Activated T-cell treated with anti-CD3 and anti-CD28 coated beads, Interleukin-2, amount 50 U/mL, for 24 hours (primary cell): Measurements from ENCODE around the gene EPHB4.
"Not testable (repeated sequence)": the region's sequence is repeated elsewhere in the genome, so short reads cannot be mapped to it uniquely, and the experiment has no call there.

ENCODE experiments used
- DNase-seq: peaks from one replicate; pipeline ENCODE4 v3.0.0-alpha.2; 2020
- H3K27ac Mint-ChIP-seq: 2 replicates; pipeline ENCODE4 v1.8.0; 2020; ENCODE audit warnings: mild to moderate bottlenecking, mixed read lengths
- H3K27me3 Mint-ChIP-seq: 2 replicates; pipeline ENCODE4 v1.8.0; 2020; ENCODE audit warnings: mixed read lengths
- H3K36me3 Mint-ChIP-seq: 2 replicates; pipeline ENCODE4 v1.8.0; 2020; ENCODE audit warnings: low read depth, mixed read lengths
- H3K4me1 Mint-ChIP-seq: 2 replicates; pipeline ENCODE4 v1.8.0; 2020; ENCODE audit warnings: low read depth, mixed read lengths
- H3K4me3 Mint-ChIP-seq: 2 replicates; pipeline ENCODE4 v1.8.0; 2020; ENCODE audit warnings: mild to moderate bottlenecking, moderate library complexity, mixed read lengths
- H3K9me3 Mint-ChIP-seq: 2 replicates; pipeline ENCODE4 v1.8.0; 2020; ENCODE audit warnings: mixed read lengths

EPHB4 gene

DNA sequence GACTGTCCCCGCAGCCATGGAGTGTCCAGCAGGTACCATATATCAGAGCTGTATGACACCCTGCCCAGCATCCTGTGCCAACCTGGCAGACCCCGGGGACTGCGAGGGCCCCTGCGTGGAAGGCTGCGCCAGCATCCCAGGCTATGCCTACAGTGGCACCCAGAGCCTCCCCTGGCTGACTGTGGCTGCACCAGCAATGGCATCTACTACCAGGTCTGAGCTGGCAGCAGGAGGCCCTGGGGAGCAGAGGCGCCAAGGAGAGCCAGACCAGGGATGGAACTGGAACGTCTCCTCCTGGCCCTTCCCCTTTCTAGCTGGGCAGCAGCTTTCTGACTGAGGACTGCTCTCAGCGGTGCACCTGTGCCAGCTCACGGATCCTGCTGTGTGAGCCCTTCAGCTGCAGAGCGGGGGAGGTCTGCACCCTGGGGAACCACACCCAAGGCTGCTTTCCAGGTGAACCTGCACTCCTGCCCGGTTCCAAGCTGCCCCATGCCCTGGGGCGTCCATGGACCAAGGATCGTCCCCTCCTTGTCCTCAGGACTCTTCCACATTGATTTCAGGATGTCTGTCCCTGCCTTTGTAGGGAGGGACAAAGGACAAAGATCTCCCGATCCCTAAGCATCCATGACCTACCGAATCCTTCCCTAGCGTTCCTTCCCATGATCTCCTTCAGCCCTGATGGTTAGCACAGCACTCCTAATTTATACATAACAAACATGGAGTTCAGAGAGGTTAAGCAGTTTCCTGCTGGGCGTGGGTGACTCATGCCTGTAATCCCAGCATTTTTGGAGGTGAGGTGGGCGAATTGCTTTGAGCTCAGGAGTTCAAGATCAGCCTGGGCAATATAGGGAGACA, 33.3 kb downstream of the EPHB4 start:
- no peaks in the 10 kb centered on the region for H3K4me1 Mint-ChIP-seq
- no peak overlapping the region for H3K4me3 Mint-ChIP-seq
- no peaks in the 10 kb centered on the region for H3K9me3 Mint-ChIP-seq
- no peak for DNase-seq
- H3K27ac Mint-ChIP-seq: no peak overlapping the region
- peaks cover 12% of the 10 kb centered on the region for H3K27me3 Mint-ChIP-seq
- no peaks in the 10 kb centered on the region for H3K36me3 Mint-ChIP-seq

- Mint-ChIP-seq H3K4me1 (no peaks in the 10 kb centered on the region), H3K27ac (no peak overlapping the region), H3K36me3 (no peaks in the 10 kb centered on the region), H3K9me3 (no peaks in the 10 kb centered on the region), H3K4me3 (no peak overlapping the region), H3K27me3 (peaks cover 14% of the 10 kb centered on the region)
- no peak for DNase-seq
Measured at GRCh38 chr7:100791881-100792666, 35.2 kb downstream of the EPHB4 start.

DNA sequence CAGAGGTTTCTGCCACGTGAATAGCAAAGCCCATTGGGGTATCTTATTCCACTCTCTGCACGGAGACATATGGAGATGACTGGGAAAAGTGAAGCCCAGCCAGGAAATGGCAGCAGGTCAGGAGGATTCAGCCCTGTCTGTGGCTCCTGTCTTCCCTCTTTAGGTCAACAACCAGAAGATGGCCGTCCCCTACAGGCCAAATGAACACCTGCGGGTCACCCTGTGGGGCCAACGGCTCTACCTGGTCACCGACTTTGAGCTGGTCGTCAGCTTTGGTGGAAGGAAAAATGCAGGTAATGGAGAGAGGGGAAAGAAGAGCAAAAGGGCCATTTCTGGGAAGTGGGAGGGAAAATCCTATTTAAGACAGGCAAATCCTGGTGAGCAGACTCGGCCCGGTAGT, 38.3 kb downstream of the EPHB4 start:
- DNase-seq: no peak
- H3K9me3 Mint-ChIP-seq: no peaks in the 10 kb centered on the region
- H3K4me1 Mint-ChIP-seq: no peaks in the 10 kb centered on the region
- H3K27ac Mint-ChIP-seq: no peak overlapping the region
- no peaks in the 10 kb centered on the region for H3K36me3 Mint-ChIP-seq
- no peak overlapping the region for H3K4me3 Mint-ChIP-seq
- H3K27me3 Mint-ChIP-seq: peaks cover 31% of the 10 kb centered on the region

DNA sequence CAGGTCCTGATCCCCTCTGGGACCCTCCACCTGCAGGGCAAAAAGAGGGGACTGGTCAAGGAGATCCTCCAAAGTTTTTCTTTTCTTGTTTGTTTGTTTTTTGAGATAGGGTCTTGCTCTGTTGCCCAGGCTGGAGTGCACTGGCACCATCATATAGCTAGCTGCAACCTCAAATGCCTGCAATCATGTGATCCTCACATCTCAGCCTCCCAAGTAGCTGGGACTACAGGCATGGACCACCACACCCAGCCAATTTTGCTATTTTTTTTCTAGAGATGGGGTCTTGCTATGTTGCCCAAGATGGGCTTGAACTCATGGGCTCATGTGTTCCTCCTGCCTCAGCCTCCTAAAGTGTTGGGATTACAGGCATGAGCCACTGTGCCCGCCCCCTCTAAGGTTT, 41.0 kb downstream of the EPHB4 start:
- no peak overlapping the region for H3K4me3 Mint-ChIP-seq
- peaks cover 29% of the 10 kb centered on the region for H3K27me3 Mint-ChIP-seq
- H3K27ac Mint-ChIP-seq: no peak overlapping the region
- no peaks in the 10 kb centered on the region for H3K36me3 Mint-ChIP-seq
- H3K9me3 Mint-ChIP-seq: no peaks in the 10 kb centered on the region
- no peak for DNase-seq
- no peaks in the 10 kb centered on the region for H3K4me1 Mint-ChIP-seq

DNA sequence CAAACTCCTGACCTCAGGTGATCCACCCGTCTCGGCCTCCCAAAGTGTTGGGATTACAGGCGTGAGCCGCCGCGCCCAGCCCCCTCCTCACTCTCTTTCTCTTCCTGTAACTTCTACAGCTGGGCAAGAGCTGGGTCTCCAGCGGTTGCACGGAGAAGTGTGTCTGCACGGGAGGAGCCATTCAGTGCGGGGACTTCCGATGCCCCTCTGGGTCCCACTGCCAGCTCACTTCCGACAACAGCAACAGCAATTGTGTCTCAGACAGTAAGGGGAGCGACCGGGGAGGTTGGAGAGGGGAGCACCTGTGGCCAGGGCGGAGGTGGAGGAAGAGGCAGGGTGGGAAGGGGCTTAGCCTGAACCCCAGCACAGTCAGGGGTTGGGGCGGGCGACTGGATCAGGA, 41.4 kb downstream of the EPHB4 start:
- Mint-ChIP-seq H3K36me3 (no peaks in the 10 kb centered on the region), H3K4me1 (no peaks in the 10 kb centered on the region), H3K4me3 (no peak overlapping the region), H3K27me3 (peaks cover 29% of the 10 kb centered on the region), H3K9me3 (no peaks in the 10 kb centered on the region), H3K27ac (no peak overlapping the region)
- DNase-seq: no peak

GRCh38 chr7:100783804-100784203, 43.5 kb downstream of the EPHB4 start:
- peaks cover 25% of the 10 kb centered on the region for H3K27me3 Mint-ChIP-seq
- no peaks in the 10 kb centered on the region for H3K4me1 Mint-ChIP-seq
- H3K4me3 Mint-ChIP-seq: no peak overlapping the region
- H3K27ac Mint-ChIP-seq: no peak overlapping the region
- H3K36me3 Mint-ChIP-seq: no peaks in the 10 kb centered on the region
- no peaks in the 10 kb centered on the region for H3K9me3 Mint-ChIP-seq
- no peak for DNase-seq

DNA sequence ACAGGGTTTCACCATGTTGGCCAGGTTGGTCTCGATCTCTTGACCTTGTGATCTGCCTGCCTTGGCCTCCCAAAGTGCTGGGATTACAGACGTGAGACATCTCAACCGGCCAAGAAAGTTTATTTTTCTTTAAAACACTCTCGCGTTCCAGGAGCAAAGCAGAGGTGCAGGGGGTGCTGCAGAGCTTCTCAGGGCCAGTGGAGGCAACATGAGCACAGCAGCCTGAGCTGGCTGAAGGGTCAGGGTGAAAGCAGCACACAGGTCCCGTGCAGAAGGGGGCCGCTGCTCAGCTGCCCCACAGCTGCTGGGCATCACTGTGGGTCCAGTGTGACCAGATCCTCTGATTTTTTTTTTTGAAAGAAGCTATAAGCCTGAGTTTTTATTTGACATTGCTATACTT, 46.1 kb downstream of the EPHB4 start:
- H3K9me3 Mint-ChIP-seq: no peaks in the 10 kb centered on the region

DNA sequence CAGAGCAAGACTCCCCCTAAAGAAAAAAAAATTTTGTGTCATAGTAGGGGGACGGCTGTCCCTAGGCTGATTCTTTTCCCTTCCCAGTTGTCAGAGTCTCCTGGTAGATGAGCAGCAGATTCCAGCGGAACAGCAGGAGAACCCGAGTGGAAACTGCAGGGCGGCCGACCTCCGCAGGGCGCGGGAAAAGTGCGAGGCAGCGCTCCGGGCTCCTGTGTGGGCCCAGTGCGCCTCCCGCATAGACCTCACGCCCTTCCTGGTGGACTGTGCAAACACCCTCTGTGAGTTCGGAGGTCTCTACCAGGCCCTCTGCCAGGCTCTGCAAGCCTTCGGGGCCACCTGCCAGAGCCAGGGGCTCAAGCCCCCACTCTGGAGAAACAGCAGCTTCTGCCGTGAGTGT, 48.0 kb downstream of the EPHB4 start:
- DNase-seq: no peak
- Mint-ChIP-seq H3K27me3 (peaks cover 9% of the 10 kb centered on the region), H3K36me3 (no peaks in the 10 kb centered on the region), H3K9me3 (no peaks in the 10 kb centered on the region), H3K27ac (no peak overlapping the region), H3K4me3 (no peak overlapping the region), H3K4me1 (no peaks in the 10 kb centered on the region)

More for the DNA sequence above, 46.1 kb downstream of the EPHB4 start:
- DNase-seq: no peak
- no peaks in the 10 kb centered on the region for H3K36me3 Mint-ChIP-seq
- H3K4me3 Mint-ChIP-seq: no peak overlapping the region
- no peaks in the 10 kb centered on the region for H3K4me1 Mint-ChIP-seq
- H3K27me3 Mint-ChIP-seq: peaks cover 16% of the 10 kb centered on the region
- no peak overlapping the region for H3K27ac Mint-ChIP-seq

DNA sequence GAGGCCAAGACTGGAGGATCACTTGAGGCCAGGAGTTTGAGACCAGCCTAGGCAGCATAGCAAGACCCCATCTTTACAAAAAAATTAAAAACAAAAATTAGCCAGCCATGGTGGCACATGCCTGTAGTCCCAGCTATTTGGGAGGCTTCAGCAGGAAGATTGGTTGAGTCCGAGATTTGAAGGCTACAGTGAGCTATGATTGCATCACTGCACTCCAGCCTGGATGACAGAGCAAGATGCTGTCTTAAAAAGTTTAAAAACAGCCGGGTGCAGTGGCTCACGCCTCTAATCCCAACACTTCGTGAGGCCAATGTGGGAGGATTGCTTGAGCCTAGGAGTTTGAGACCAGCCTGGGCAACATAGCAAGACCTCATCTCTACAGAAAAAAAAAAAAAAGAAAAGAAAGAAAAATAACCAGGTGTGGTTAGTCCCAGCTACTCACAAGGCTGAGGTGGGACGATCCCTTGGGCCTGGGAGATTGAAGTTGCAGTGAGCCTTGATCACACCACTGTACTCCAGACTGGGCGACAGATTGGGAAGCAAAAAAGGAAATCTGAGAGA, 49.2 kb downstream of the EPHB4 start:
- no peak for DNase-seq
- H3K9me3 Mint-ChIP-seq: no peaks in the 10 kb centered on the region
- H3K27me3 Mint-ChIP-seq: peaks cover 7% of the 10 kb centered on the region
- H3K36me3 Mint-ChIP-seq: no peaks in the 10 kb centered on the region
- H3K4me3 Mint-ChIP-seq: no peak overlapping the region
- no peak overlapping the region for H3K27ac Mint-ChIP-seq
- H3K4me1 Mint-ChIP-seq: no peaks in the 10 kb centered on the region

GRCh38 chr7:100773491-100773890, 53.8 kb downstream of the EPHB4 start:
- no peak overlapping the region for H3K27ac Mint-ChIP-seq
- peaks cover 7% of the 10 kb centered on the region for H3K27me3 Mint-ChIP-seq
- no peaks in the 10 kb centered on the region for H3K36me3 Mint-ChIP-seq
- no peaks in the 10 kb centered on the region for H3K9me3 Mint-ChIP-seq
- no peaks in the 10 kb centered on the region for H3K4me1 Mint-ChIP-seq
- no peak overlapping the region for H3K4me3 Mint-ChIP-seq
- DNase-seq: no peak

DNA sequence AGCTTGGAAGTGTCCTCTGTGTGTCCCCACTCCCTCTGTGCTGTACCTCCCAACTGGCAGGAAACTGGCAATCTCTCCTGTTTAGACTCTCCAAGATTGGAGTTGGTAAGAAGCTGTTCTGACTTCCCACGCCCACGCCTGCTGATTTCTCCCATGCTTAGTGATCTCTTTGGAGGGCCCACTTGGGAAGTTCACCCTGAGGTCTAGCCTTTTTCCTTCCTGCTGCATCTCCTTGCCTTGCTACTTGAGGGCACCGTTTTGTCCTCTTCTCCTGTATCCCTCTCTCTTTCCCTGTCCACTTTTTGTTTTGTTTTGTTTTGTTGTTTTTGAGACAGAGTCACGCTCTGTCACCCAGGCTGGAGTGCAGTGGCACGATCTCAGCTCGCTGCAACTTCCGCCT, 58.5 kb downstream of the EPHB4 start:
- H3K27ac Mint-ChIP-seq: no peak overlapping the region

GRCh38 chr7:100765250-100765649, 62.1 kb downstream of the EPHB4 start:
- no peak for DNase-seq
- Mint-ChIP-seq H3K4me1 (no peaks in the 10 kb centered on the region), H3K9me3 (no peaks in the 10 kb centered on the region), H3K27me3 (no peaks in the 10 kb centered on the region), H3K27ac (no peak overlapping the region), H3K36me3 (no peaks in the 10 kb centered on the region), H3K4me3 (no peak overlapping the region)

More for the DNA sequence above, 58.5 kb downstream of the EPHB4 start:
- H3K4me1 Mint-ChIP-seq: no peaks in the 10 kb centered on the region
- H3K36me3 Mint-ChIP-seq: no peaks in the 10 kb centered on the region
- no peak for DNase-seq
- no peak overlapping the region for H3K4me3 Mint-ChIP-seq
- no peaks in the 10 kb centered on the region for H3K9me3 Mint-ChIP-seq
- H3K27me3 Mint-ChIP-seq: no peaks in the 10 kb centered on the region

DNA sequence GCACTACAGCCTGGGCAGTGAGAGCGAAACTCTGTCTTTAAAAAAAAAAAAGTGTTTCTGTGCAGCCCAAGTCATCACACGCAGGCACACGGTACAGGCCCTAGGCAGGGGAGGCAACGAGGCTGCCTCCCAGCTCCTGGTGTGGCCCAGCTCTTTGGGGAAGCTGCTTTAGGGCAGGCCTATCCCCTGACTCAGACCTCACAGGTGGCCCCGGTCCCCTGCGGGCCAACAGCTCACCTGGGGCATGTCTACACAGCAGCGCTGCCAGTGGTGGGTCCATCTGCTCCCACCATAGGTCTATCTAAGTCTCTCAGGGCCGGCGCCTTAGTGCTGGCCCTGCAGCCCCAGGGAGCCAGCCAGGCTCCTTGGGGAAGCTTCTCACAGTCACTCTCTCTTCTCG, 62.5 kb downstream of the EPHB4 start:
- Mint-ChIP-seq H3K4me1 (no peaks in the 10 kb centered on the region), H3K4me3 (no peak overlapping the region), H3K36me3 (no peaks in the 10 kb centered on the region), H3K27ac (no peak overlapping the region), H3K27me3 (no peaks in the 10 kb centered on the region), H3K9me3 (no peaks in the 10 kb centered on the region)
- DNase-seq: no peak

DNA sequence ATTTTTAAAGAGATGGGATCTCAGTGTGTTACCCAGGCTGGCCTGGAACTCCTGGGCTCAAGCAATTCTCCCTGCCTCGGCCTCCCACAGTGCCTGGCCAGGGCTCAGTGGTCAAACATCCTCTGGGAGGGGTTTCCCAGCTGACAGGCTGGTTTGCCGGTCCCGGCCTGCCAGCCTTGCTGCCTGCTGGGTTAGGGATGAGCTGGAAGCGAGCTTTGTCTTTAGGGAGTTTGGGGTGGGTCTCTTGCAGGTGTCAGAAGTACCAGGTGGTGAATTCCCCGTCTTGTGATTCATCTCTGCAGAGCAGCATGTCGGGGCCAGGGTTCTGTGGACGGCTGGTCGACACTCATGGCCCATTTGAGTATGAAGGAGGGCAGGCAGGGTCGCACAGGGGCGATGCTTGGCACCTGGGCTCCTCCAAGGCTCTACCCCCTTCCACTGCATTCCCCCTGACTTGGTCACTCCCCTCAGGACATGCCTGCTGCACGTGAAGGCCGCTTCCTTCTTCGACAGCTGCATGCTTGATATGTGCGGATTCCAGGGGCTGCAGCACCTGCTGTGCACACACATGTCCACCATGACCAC, 63.7 kb downstream of the EPHB4 start:
- no peak for DNase-seq
- H3K27ac Mint-ChIP-seq: no peak overlapping the region
- H3K27me3 Mint-ChIP-seq: no peaks in the 10 kb centered on the region
- no peak overlapping the region for H3K4me3 Mint-ChIP-seq
- H3K9me3 Mint-ChIP-seq: no peaks in the 10 kb centered on the region
- H3K36me3 Mint-ChIP-seq: no peaks in the 10 kb centered on the region
- no peaks in the 10 kb centered on the region for H3K4me1 Mint-ChIP-seq

GRCh38 chr7:100762841-100763240, 64.5 kb downstream of the EPHB4 start:
- not testable (repeated sequence) for H3K27me3 Mint-ChIP-seq, H3K4me1 Mint-ChIP-seq, H3K9me3 Mint-ChIP-seq, H3K27ac Mint-ChIP-seq, DNase-seq, H3K4me3 Mint-ChIP-seq, H3K36me3 Mint-ChIP-seq
